Adipose tissue (tissue), 3 donors: ENCODE data around the gene GLIPR1L1. TPM values are rescaled to one million over a fixed set of nuclear protein-coding genes. Genes with fewer than 3 reads are reported as not detected.

ENCODE experiments used
- H3K27ac ChIP-seq: one replicate; pipeline ENCODE4 v1.5.1; 2013; ENCODE audit warnings: low read depth, low read length
- whole genome bisulfite sequencing, 3 donors: extraction: QIAGEN DNeasy Blood & Tissue Kit; methylation state at CpG; one replicate each; pipeline ENCODE4 v1.1.7; 2013; 5-methylcytosine and 5-hydroxymethylcytosine counted together
- polyA plus RNA-seq, 3 donors: library from polyadenylated mRNA; stranded (reverse); fragments of 200-250 nt; gene quantifications; one replicate each; pipeline ENCODE4 v1.2.3, GENCODE V29; 2013
- donor health status: healthy with polysubstance abuse.
- donor health status: Bipolar disorder and iron deficiency.
- donor health status: healthy.

GLIPR1L1 gene, protein sequence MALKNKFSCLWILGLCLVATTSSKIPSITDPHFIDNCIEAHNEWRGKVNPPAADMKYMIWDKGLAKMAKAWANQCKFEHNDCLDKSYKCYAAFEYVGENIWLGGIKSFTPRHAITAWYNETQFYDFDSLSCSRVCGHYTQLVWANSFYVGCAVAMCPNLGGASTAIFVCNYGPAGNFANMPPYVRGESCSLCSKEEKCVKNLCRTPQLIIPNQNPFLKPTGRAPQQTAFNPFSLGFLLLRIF
- polyA plus RNA-seq = not detected

DNA sequence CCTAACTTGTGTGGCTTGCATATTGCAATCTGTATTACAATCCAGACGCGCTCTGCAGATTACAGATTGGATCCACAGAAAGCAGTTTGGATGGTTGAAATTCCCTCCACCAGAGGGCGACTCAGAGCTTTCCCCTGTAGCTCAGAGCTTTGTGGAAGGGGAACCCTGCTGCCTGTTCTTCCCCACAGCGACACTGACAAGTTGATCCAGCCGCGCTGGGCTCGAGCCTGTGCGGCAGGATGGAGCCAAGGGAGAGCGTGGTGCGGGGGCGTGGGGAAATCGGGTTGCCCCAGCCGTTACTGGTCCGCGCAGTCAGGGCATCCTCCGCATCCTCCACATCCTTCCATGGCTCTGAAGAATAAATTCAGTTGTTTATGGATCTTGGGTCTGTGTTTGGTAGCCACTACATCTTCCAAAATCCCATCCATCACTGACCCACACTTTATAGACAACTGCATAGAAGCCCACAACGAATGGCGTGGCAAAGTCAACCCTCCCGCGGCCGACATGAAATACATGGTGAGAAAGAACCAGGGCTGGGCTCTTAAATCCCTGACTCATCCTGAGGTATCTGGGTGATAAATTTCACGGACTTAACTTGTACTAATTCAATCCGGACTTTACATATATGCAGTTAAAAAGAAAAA lies at the start of gene GLIPR1L1:
Gene GLIPR1L1 (plus strand): TSS at position 287 of the 647 bp plus-strand sequence. CDS start 59 bp downstream, at position 346.
- no peak within 1 kb of the TSS for H3K27ac ChIP-seq
- WGBS, 3 donors = 3 to 7% (median 5%) methylated on average over 23 of the region's 23 CpGs

GRCh38 chr12:75288860-75289259 lies 45.6 kb upstream of the GLIPR1L1 start:
- H3K27ac ChIP-seq = no peak overlapping the region
- 61 to 89% (median 89%) methylated on average over 1 of the region's 1 CpG for WGBS, 3 donors

- 70 to 94% (median 77%) methylated on average over 1 of the region's 1 CpG for WGBS, 3 donors
- H3K27ac ChIP-seq = no peak overlapping the region
These were observed 44.7 kb upstream of the GLIPR1L1 start for GRCh38 chr12:75289753-75290152.

DNA sequence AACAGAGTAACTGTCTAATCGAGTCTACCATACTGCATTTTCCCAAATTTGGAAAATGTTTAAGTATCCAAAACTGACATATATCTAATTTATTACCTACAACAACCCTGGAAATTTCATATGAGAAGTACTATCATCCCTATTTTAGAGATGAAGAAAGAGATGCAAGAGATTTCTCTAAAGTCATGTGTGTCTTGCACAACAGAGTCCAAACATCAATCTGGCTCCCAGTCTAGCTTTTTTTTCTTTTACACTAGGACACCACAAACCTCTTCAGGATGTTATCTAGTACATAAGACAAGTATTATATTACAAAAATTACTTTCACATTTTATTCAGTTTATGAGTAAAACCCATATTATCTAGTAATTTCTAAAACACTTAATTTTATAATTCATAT lies 43.5 kb upstream of the GLIPR1L1 start:
- no peak overlapping the region for H3K27ac ChIP-seq
- WGBS, 3 donors = 85 to 91% (median 88%) methylated on average over 1 of the region's 1 CpG

- 25 to 39% (median 33%) methylated on average over 3 of the region's 3 CpGs for WGBS, 3 donors
- H3K27ac ChIP-seq = no peak overlapping the region
These were observed 40.1 kb upstream of the GLIPR1L1 start for GRCh38 chr12:75294336-75294735.

DNA sequence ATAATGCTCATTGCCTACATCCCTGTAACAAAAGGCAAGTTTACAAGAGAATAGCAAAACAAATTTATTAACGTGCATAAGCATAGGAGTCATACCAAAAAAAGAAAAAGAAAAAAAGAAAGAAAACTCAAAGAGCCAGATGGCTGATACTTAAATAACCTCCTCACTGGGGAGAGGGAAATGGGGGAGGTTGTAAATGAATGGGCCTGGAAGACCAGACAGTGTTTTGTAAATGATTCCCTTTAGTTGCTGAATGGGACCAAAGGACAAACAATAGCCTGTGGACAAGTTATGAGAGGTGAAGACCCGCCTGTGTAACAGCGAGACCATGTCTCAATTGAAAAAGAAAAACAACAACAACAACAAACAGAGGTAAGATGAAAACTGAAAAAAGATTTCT lies 39.7 kb upstream of the GLIPR1L1 start:
- WGBS, 3 donors = 65 to 72% (median 69%) methylated on average over 3 of the region's 3 CpGs

GRCh38 chr12:75302225-75302624 lies 32.2 kb upstream of the GLIPR1L1 start:
- H3K27ac ChIP-seq = no peak overlapping the region
- 87 to 92% (median 91%) methylated on average over 2 of the region's 2 CpGs for WGBS, 3 donors

More for the DNA sequence above, 39.7 kb upstream of the GLIPR1L1 start:
- no peak overlapping the region for H3K27ac ChIP-seq

- no peak overlapping the region for H3K27ac ChIP-seq
These were observed 31.7 kb upstream of the GLIPR1L1 start for GRCh38 chr12:75302781-75303180.

- 95 to 96% (median 96%) methylated on average over 55 to 56 of the region's 56 CpGs for WGBS, 3 donors
- H3K27ac ChIP-seq = no peak overlapping the region
These were observed 28.8 kb upstream of the GLIPR1L1 start for GRCh38 chr12:75305412-75306332.

GRCh38 chr12:75308279-75308678 lies 26.2 kb upstream of the GLIPR1L1 start:
- 63 to 90% (median 78%) methylated on average over 2 of the region's 2 CpGs for WGBS, 3 donors
- H3K27ac ChIP-seq = no peak overlapping the region

- WGBS, 3 donors = 80 to 96% (median 88%) methylated on average over 3 of the region's 3 CpGs
- no peak overlapping the region for H3K27ac ChIP-seq
These were observed 23.1 kb upstream of the GLIPR1L1 start for GRCh38 chr12:75311369-75311768.

DNA sequence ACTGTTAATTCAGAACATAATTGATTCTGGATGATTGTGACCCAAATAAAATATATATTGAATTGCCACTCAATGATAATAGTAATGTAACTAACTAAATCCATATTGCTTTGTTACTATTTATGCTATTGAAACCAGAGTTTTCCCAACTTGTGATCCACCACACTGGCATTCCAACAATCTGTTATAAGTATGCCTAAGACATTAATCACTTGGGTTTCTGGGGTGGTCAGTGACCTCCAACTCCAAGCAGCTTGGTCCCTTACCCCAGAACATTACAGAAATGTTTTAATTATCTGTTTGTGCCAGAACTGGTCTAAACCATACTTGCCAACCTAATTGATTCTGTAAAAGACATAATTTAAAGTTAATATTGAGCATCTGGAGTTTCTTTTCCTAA lies 19.0 kb upstream of the GLIPR1L1 start:
- no peak overlapping the region for H3K27ac ChIP-seq

- H3K27ac ChIP-seq = no peak overlapping the region
- WGBS, 3 donors = 50 to 93% (median 92%) methylated on average over 3 of the region's 3 CpGs
These were observed 16.7 kb upstream of the GLIPR1L1 start for GRCh38 chr12:75317784-75318183.

GRCh38 chr12:75322464-75322863 lies 12.0 kb upstream of the GLIPR1L1 start:
- H3K27ac ChIP-seq = no peak overlapping the region
- WGBS, 3 donors = 0% methylated on average over 1 of the region's 1 CpG

DNA sequence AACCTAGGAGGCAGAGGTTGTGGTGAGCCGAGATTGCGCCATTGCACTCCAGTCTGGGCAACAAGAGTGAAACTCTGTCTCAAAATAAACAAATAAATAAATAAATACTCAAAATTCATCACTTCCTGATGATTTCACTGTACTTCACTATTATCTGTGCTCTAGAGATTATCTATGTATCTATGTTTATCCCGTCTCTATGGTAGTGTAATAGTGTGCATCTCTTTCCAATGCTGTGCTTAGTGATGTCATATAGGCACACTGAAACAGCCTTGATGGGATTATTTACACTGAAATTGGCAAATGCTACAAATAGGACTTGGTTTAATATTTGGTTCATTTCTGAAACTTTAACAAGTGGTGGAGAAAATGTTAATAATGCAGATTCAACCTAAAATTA lies 10.8 kb upstream of the GLIPR1L1 start:
- H3K27ac ChIP-seq = no peak overlapping the region
- 69 to 89% (median 79%) methylated on average over 3 of the region's 3 CpGs for WGBS, 3 donors

GRCh38 chr12:75327642-75328041 lies 6.8 kb upstream of the GLIPR1L1 start:
- WGBS, 3 donors = 90 to 92% (median 91%) methylated on average over 1 of the region's 1 CpG
- H3K27ac ChIP-seq = no peak overlapping the region

- H3K27ac ChIP-seq = no peak within 1 kb of the TSS
- 2 to 3% (median 3%) methylated on average over 40 of the region's 40 CpGs for WGBS, 3 donors
These were observed 4.3 kb upstream of the GLIPR1L1 start, which contains the start of gene CAPS2 for GRCh38 chr12:75329918-75330826. Gene CAPS2, minus strand, starts transcription at chr12:75330324. Its CDS starts 3,826 bp downstream, at chr12:75326498.

DNA sequence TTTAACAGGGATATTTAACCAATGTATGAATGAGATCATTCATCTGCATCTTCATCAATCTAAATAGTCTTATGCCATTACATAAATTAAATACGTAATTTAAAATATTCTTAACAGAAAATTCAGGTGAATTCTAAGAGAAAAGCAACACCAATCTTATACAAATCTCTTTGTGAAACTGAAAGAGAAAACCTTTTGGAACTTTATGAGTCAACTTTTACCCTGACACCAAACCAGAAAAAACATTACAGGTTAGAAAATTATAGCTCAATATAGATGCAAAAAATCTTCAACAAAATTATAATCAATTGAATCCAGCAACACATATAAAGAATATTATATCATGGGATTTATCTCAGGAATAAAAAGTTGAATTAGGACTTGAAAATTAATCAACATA lies 3.4 kb downstream of the GLIPR1L1 start:
- no peak overlapping the region for H3K27ac ChIP-seq
- 87 to 92% (median 91%) methylated on average over 1 of the region's 1 CpG for WGBS, 3 donors
